HepG2 (cell line): ENCODE results near the gene TBCCD1. TPM values are rescaled to one million over a fixed set of nuclear protein-coding genes. Genes with fewer than 3 reads are reported as not detected.

Source experiments
- BORCS8-MEF2B ChIP-seq: sonication (generic); formaldehyde crosslinking; IDR thresholded peaks from 2 replicates; pipeline ENCODE4 v1.8.0; 2022; ENCODE audit warnings: mild to moderate bottlenecking, missing genetic modification reagents
- CBFB ChIP-seq: sonication (generic); formaldehyde crosslinking; IDR thresholded peaks from 2 replicates; pipeline ENCODE4 v1.4.0; 2020; ENCODE audit warnings: missing genetic modification reagents
- FOXA1 ChIP-seq, 2 experiments: fragments of 450-650 bp in 1 of 2; sonication (generic) in 1 of 2; formaldehyde crosslinking in 1 of 2; IDR thresholded peaks; 2 replicates each; pipeline versions ENCODE4 v1.4.0 to v1.6.1; 2016 to 2020; ENCODE audit warnings: missing genetic modification reagents in 1 of 2
- HDAC6 ChIP-seq: fragments of 200-600 bp; sonication (generic); IDR thresholded peaks from 2 replicates; pipeline ENCODE4 v1.7.0; 2017; ENCODE audit warnings: mild to moderate bottlenecking, antibody characterized with exemption, low read length, low read depth
- JUNB ChIP-seq: sonication (generic); formaldehyde crosslinking; IDR thresholded peaks from 2 replicates; pipeline ENCODE4 v1.8.0; 2022; ENCODE audit warnings: missing genetic modification reagents, mild to moderate bottlenecking, borderline replicate concordance
- NFIC ChIP-seq: IDR thresholded peaks from 2 replicates; pipeline ENCODE4 v1.6.1; 2012; ENCODE audit warnings: mild to moderate bottlenecking, low read length, inconsistent platforms
- NR2F6 ChIP-seq, 2 experiments: IDR thresholded peaks; 2 replicates each; pipeline ENCODE4 v1.6.1; 2016; ENCODE audit warnings: antibody characterized with exemption in 1 of 2, mild to moderate bottlenecking in 1 of 2
- NRL ChIP-seq: sonication (generic); formaldehyde crosslinking; IDR thresholded peaks from 2 replicates; pipeline ENCODE4 v1.5.0; 2020; ENCODE audit warnings: missing genetic modification reagents, mild to moderate bottlenecking, moderate library complexity, borderline replicate concordance
- PATZ1 ChIP-seq: sonication (generic); formaldehyde crosslinking; IDR thresholded peaks from 2 replicates; pipeline ENCODE4 v1.4.0; 2020; ENCODE audit warnings: missing genetic modification reagents
- PREB ChIP-seq: sonication (generic); formaldehyde crosslinking; IDR thresholded peaks from 2 replicates; pipeline ENCODE4 v1.4.0; 2020; ENCODE audit warnings: missing genetic modification reagents
- RARA ChIP-seq: IDR thresholded peaks from 2 replicates; pipeline ENCODE4 v1.6.1; 2016; ENCODE audit warnings: missing genetic modification reagents, missing compliant biosample characterization
- SIN3B ChIP-seq: fragments of 150-350 bp; IDR thresholded peaks from 2 replicates; pipeline ENCODE4 v1.6.1; 2014; ENCODE audit warnings: low read length
- SIX1 ChIP-seq: sonication (generic); formaldehyde crosslinking; IDR thresholded peaks from 2 replicates; pipeline ENCODE4 v1.4.0; 2020; ENCODE audit warnings: missing genetic modification reagents, borderline replicate concordance
- ZFP36L2 ChIP-seq: sonication (generic); formaldehyde crosslinking; IDR thresholded peaks from 2 replicates; pipeline ENCODE4 v1.4.0; 2020; ENCODE audit warnings: missing genetic modification reagents
- ZFP37 ChIP-seq: sonication (generic); formaldehyde crosslinking; IDR thresholded peaks from 2 replicates; pipeline ENCODE4 v1.4.0; 2020; ENCODE audit warnings: missing genetic modification reagents, borderline replicate concordance
- ZNF207 ChIP-seq: fragments of 450-650 bp; IDR thresholded peaks from 2 replicates; pipeline ENCODE4 v1.6.1; 2016; ENCODE audit warnings: antibody characterized with exemption, borderline replicate concordance
- ZNF260 ChIP-seq: sonication (generic); formaldehyde crosslinking; IDR thresholded peaks from 2 replicates; pipeline ENCODE4 v1.4.0; 2020; ENCODE audit warnings: missing genetic modification reagents, low read depth, mild to moderate bottlenecking, borderline replicate concordance
- ZNF282 ChIP-seq: fragments of 450-650 bp; IDR thresholded peaks from 2 replicates; pipeline ENCODE4 v1.6.1; 2018; ENCODE audit not compliant: partially characterized antibody
- ZNF414 ChIP-seq: sonication (generic); formaldehyde crosslinking; IDR thresholded peaks from 2 replicates; pipeline ENCODE4 v1.5.0; 2020; ENCODE audit warnings: missing genetic modification reagents
- ZNF432 ChIP-seq: sonication (generic); formaldehyde crosslinking; IDR thresholded peaks from 2 replicates; pipeline ENCODE4 v1.5.0; 2020; ENCODE audit warnings: missing genetic modification reagents, mild to moderate bottlenecking, borderline replicate concordance
- ZNF441 ChIP-seq: sonication (generic); formaldehyde crosslinking; IDR thresholded peaks from 2 replicates; pipeline ENCODE4 v1.7.0; 2021; ENCODE audit warnings: missing genetic modification reagents, borderline replicate concordance
- polyA plus RNA-seq, 8 experiments: library from polyadenylated mRNA; depleted of rRNA in 3 of 8; stranded (reverse) in 7 of 8; unstranded in 1 of 8; fragments of >200 nt; fragmentation: Illumina TruSeq in 4 of 8; extraction: Trizol in 4 of 8; gene quantifications; 2 replicates each; pipeline versions ENCODE4 v1.2.1 to v1.2.3, GENCODE V29; 2011 to 2016; ENCODE audit warnings: low read depth in 4 of 8, missing spikeins in 1 of 8, mixed read lengths in 1 of 8; ENCODE audit not compliant: insufficient read depth in 1 of 8
- total RNA-seq, 5 experiments: library from RNA; depleted of rRNA; stranded (reverse); fragments of >200 nt; fragmentation: Illumina TruSeq; extraction: Trizol; gene quantifications; 2 replicates each; pipeline ENCODE4 v1.2.3, GENCODE V29; 2016; ENCODE audit warnings: low read depth in 1 of 5
- TF ChIP-seq, protein P1 (sequence below): sonication (generic); formaldehyde crosslinking; IDR thresholded peaks from 2 replicates; pipeline ENCODE4 v1.8.1; 2023; ENCODE audit warnings: missing genetic modification reagents, inconsistent platforms, borderline replicate concordance
- TF ChIP-seq, protein P2 (sequence below): sonication (generic); formaldehyde crosslinking; IDR thresholded peaks from 2 replicates; pipeline ENCODE4 v1.4.0; 2020; ENCODE audit warnings: low read depth, mild to moderate bottlenecking, missing genetic modification reagents

Gene TBCCD1
- total and polyA plus RNA-seq, 2 of the 13 experiments (the other 11 are each of a cell fraction or from before 2014, with no cell fraction given): 13.6 to 16.2 TPM

DNA sequence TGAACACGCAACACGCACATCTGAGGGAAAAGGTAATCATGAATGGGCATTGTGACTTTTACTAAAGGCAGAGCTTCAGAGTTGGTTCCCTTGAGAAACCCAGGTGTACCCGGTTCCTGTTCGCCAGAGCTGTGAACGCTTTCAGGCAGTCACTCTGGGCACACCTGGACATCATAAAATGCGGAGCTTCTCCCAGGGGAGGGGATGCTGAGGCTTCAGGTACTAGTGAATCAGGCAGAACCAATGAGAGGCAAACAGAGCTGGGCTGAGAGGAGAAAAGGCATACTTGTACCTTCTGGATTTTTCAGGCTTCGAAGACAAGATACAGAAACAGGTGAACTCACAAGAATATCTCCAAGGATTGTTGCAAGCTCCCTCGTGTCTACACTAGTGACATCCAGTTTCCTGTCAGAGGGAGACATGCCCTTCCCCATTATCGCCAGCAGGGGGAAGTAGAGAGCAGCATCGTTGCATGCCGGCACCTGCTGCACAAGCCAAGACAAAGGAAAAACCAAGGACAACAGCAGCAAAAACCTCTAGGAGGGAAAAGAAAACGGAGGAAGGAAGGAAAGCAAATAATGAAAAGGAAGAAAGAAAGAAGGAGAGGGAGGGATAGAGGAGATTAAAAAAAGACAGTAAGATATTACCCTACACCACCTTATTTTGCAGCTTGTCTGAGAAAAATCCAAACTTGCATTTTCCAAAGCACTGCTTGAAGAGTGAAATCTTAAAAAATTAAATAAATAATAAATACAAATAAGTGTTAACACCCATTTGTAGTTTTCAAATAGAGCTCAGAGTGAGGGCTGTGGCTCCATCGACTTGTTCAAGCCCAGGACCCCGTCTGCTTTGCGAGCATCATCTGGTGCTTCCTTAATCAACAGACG lies 47.7 kb upstream of the TBCCD1 start (continued):
- peak; percentile 59; the same call in 1 of the 2 replicates for TF ChIP-seq BORCS8-MEF2B (CRISPR knock-in tag)
- no peak for TF ChIP-seq ZNF282
- no peak for TF ChIP-seq PATZ1 (CRISPR knock-in tag)
- TF ChIP-seq PREB (CRISPR knock-in tag): no peak
- no peak for TF ChIP-seq ZNF432 (CRISPR knock-in tag)
- TF ChIP-seq ZNF260 (CRISPR knock-in tag): no peak
- TF ChIP-seq ZNF207: no peak
- TF ChIP-seq SIN3B: no peak
- no peak for TF ChIP-seq RARA
- no peak; the same call in 1 of the 2 replicates for TF ChIP-seq JUNB
- TF ChIP-seq NRL: peak; percentile 65; the same call in 1 of the 2 replicates
- TF ChIP-seq, protein P1, sequence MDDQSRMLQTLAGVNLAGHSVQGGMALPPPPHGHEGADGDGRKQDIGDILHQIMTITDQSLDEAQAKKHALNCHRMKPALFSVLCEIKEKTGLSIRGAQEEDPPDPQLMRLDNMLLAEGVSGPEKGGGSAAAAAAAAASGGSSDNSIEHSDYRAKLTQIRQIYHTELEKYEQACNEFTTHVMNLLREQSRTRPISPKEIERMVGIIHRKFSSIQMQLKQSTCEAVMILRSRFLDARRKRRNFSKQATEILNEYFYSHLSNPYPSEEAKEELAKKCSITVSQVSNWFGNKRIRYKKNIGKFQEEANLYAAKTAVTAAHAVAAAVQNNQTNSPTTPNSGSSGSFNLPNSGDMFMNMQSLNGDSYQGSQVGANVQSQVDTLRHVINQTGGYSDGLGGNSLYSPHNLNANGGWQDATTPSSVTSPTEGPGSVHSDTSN: no peak
- TF ChIP-seq, protein P2, sequence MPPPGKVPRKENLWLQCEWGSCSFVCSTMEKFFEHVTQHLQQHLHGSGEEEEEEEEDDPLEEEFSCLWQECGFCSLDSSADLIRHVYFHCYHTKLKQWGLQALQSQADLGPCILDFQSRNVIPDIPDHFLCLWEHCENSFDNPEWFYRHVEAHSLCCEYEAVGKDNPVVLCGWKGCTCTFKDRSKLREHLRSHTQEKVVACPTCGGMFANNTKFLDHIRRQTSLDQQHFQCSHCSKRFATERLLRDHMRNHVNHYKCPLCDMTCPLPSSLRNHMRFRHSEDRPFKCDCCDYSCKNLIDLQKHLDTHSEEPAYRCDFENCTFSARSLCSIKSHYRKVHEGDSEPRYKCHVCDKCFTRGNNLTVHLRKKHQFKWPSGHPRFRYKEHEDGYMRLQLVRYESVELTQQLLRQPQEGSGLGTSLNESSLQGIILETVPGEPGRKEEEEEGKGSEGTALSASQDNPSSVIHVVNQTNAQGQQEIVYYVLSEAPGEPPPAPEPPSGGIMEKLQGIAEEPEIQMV (CRISPR knock-in tag): peak; percentile 73
- no peak for TF ChIP-seq HDAC6
- no peak for TF ChIP-seq ZNF441 (CRISPR knock-in tag)
- no peak for TF ChIP-seq ZFP37 (CRISPR knock-in tag)
- no peak for TF ChIP-seq NFIC
- TF ChIP-seq NR2F6 (IDR thresholded peaks at IDR 0.05): 0 out of 2 replicates have a peak, but pooled peaks have one; percentile 14
- peak; percentile 34; the same call in 1 of the 2 replicates for TF ChIP-seq NR2F6 (CRISPR knock-in tag; IDR thresholded peaks at IDR 0.05)
- TF ChIP-seq ZNF414 (CRISPR knock-in tag): no peak
- TF ChIP-seq FOXA1 (IDR thresholded peaks at IDR 0.05): no peak
- TF ChIP-seq FOXA1 (CRISPR knock-in tag; IDR thresholded peaks at IDR 0.05): no peak
- no peak for TF ChIP-seq SIX1 (CRISPR knock-in tag)
- peak; percentile 27; the same call in 1 of the 2 replicates for TF ChIP-seq ZFP36L2
- no peak for TF ChIP-seq CBFB (CRISPR knock-in tag)
